GM08714 (cell line): ENCODE data around the gene CAPN8.

Experiments used
- H3K4me3 ChIP-seq: fragments of 200-500 bp; sonication (Bioruptor generic); 2 replicates; pipeline ENCODE4 v1.5.1; 2014; ENCODE audit warnings: mild to moderate bottlenecking, low read length, inconsistent platforms
- ZNF274 ChIP-seq: IDR thresholded peaks from 2 replicates; pipeline ENCODE4 v1.6.1; 2012; ENCODE audit warnings: mild to moderate bottlenecking, low read depth, low read length

Gene CAPN8

DNA sequence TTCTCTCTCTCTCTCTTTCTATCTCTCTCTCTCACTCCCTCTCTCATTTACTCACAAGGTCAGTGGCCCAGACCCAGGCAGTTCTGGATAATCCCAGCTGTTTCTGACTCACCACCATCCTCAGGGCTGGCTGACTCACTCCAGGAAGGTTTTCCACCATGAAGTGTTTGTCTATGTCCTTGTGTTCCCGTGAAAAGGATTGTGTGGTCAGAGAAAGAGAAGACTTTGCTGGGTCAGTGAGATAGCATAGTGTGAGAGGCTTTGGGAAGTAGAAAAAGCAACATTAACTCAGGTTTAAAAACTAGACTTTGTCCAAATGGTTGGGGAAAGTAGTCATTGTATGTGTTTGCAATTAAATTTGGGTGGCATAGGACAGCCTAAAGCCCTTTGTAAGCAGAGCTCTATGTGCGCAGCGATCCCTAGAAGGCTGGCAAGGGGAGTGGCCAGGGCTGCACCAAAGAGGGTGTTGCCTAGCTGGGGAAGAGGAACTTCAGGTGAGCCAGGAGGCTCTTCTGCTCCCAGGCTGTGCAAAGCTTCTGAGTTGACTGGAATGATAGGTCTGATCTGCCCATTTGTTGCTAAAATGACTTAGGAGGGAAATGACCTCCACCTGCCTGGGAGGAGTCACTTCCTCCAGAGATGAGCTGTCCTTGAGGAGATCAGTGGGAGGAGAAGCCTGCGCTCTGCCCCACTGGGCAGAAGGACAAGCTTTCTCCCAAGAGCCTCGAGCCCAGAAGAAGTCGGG is 41.9 kb upstream of the CAPN8 start:
- H3K4me3 ChIP-seq: no peak overlapping the region
- TF ChIP-seq ZNF274: no peak

DNA sequence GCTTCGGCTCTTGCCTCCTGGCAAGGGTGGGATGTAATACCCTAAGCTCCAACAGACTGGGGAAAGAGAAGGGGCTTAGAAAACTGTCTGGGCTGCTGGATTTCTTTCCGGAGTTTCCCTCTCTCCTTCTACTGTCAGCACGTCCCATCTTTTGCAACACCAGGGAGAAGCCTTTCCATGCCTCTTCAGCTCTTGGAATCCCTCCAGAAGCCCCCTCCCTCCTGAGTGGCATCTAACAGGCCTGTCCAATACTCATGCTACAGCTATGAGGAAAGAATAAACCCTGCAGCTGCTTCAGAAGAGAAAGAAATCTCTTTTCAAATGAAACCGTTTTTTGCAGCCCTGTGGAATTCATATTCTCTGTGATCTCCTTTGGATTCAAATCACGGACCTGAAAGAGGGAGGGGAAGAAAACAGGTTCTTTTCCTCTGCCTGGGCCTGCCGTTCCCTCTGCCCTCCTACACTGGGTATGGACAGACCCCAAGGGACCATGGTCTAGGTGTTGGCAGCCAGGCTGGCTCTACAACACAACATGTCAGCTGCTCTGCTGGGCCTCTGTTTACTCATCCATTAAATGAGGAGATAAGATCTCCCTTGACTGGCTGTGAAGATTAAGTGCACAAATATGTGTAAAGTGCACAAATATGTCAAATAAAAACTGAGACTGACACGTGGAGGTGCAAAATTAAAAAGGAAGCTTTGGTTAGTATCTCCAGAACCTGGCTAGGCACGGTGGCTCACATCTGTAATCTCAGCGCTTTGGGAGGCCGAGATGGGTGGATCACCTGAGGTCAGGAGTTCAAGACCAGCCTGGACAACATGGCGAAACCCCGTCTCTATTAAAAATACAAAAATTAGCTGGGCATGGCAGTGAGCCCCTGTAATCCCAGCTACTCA is 40.8 kb upstream of the CAPN8 start:
- H3K4me3 ChIP-seq: no peak overlapping the region

GRCh38 chr1:223704921-223705878 is 39.7 kb upstream of the CAPN8 start:
- no peak overlapping the region for H3K4me3 ChIP-seq
- no peak for TF ChIP-seq ZNF274

More for the DNA sequence above, 40.8 kb upstream of the CAPN8 start:
- no peak for TF ChIP-seq ZNF274

GRCh38 chr1:223703668-223704013 is 38.1 kb upstream of the CAPN8 start:
- H3K4me3 ChIP-seq: no peak overlapping the region
- TF ChIP-seq ZNF274: no peak

- no peak for TF ChIP-seq ZNF274
- H3K4me3 ChIP-seq: no peak overlapping the region
These were observed 37.5 kb upstream of the CAPN8 start for GRCh38 chr1:223702735-223703667.

DNA sequence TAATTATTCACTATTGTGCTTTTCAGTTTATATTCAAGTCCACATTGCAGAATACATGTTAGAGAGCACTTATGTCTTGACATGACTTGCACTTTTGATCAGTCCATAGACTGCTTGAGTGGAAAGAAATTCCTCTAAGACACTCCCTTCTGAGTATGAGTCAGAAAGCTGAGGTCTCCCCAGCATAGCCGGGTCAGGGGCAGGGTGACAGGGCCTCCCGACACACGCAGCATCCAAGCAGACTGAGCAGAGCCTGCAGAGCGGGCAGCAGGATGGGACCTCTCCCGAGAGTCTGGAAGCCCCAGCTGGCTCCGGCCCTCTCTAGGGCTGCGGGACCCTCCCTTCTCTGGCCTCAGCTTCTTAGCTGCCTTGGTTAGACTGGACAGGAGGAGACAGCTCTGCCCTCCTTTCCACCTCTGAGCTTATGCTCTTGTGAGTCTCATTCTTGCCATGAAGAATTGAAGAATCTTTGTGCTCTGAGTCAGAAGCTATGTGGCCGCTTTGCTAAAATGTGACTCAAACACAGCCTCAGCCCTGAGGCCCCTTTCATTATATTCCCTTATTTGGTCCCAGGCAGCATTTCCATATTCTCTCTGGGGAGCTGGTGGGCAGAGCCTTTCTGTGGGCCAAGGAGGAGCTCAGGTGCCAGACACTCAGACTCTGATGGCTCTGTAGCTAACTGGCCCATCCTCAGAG is 35.6 kb upstream of the CAPN8 start:
- H3K4me3 ChIP-seq: no peak overlapping the region
- no peak for TF ChIP-seq ZNF274

DNA sequence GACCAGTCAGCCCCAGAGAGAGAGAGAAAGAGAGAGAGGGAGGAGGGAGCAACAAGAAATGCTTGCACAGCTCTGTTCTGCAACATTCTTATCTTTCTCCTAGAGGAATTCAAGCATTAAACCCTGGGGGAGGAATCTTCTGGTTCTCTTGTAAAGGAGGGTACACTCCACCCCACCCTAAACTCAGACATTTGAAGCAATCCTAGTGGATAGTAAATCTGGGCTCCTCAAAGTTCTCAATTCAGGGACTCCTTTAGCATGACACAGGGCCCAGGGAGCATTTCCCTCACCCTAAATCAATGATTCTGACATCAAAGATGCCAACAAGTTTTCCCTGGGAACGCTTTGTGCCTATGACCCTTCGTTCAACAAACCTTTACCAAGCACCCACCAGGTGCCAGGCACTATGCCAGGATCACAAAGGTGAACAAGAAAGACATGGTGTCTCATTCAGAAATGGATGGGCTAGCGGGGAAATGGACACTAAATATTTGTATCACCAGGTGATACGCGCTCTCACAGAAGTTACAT is 35.0 kb upstream of the CAPN8 start:
- no peak for TF ChIP-seq ZNF274
- H3K4me3 ChIP-seq: no peak overlapping the region

DNA sequence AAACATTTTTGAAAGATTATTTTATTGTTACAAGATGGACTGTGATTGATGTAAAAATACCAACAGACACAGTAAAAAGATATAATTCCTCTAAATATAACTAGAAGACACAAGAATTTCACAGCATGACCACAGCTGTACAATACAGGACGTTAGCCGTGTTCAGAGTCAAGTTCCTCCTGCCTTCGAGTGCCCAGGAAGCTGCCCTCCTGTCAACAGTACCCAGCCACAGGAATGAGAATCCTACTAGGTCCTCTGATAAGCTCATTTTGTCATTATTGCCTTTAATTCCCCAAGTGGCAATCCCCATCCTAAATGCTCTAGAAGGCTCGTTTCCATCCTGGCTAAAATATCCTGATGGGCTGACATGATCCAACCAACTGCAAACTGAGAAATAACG is 30.4 kb upstream of the CAPN8 start:
- H3K4me3 ChIP-seq: no peak overlapping the region
- TF ChIP-seq ZNF274: no peak

GRCh38 chr1:223695014-223695548 is 29.6 kb upstream of the CAPN8 start:
- no peak for TF ChIP-seq ZNF274
- H3K4me3 ChIP-seq: no peak overlapping the region

- no peak for TF ChIP-seq ZNF274
- no peak overlapping the region for H3K4me3 ChIP-seq
These were observed 25.6 kb upstream of the CAPN8 start for GRCh38 chr1:223691121-223691520.

DNA sequence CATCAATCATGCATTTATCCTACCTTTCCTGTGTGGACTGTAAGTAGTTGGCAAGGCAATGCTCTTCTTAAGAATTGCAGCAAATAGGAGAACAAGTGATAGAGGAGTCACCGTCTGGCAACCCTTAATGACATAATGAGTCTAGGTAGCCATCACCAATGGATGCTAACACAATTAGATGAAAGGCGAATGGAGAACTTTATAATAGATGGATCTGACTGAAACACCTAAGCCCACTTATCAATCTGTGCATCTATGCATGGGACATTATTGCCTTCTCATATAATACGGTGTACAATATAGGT is 18.9 kb upstream of the CAPN8 start:
- TF ChIP-seq ZNF274: no peak
- no peak overlapping the region for H3K4me3 ChIP-seq
